HepG2 (cell line): ENCODE results near the gene UQCRHL. TPM values are rescaled to one million over a fixed set of nuclear protein-coding genes. Genes with fewer than 3 reads are reported as not detected.

Source experiments
- HMGA1 ChIP-seq: sonication (generic); formaldehyde crosslinking; conservative IDR thresholded peaks from 2 replicates; pipeline ENCODE4 v1.4.0; 2020; ENCODE audit warnings: missing genetic modification reagents
- HNRNPL ChIP-seq: fragments of 200-400 bp; formaldehyde crosslinking; IDR thresholded peaks from 2 replicates; pipeline ENCODE4 v1.6.1; 2017; ENCODE audit warnings: mild to moderate bottlenecking, low read depth, low read length
- IRF2 ChIP-seq: IDR thresholded peaks from 2 replicates; pipeline ENCODE4 v1.6.1; 2018; ENCODE audit warnings: missing genetic modification reagents, missing compliant biosample characterization
- KAT2B ChIP-seq: fragments of 150-350 bp; IDR thresholded peaks from 2 replicates; pipeline ENCODE4 v1.6.1; 2014; ENCODE audit warnings: low read depth, low read length, borderline replicate concordance
- MLX ChIP-seq: IDR thresholded peaks from 2 replicates; pipeline ENCODE4 v1.6.1; 2016
- MTF2 ChIP-seq: sonication (generic); formaldehyde crosslinking; IDR thresholded peaks from 2 replicates; pipeline ENCODE4 v1.5.0; 2020; ENCODE audit warnings: missing genetic modification reagents, borderline replicate concordance
- NFRKB ChIP-seq: fragments of 450-650 bp; IDR thresholded peaks from 2 replicates; pipeline ENCODE4 v1.6.1; 2017
- NR2F2 ChIP-seq: IDR thresholded peaks from 2 replicates; pipeline ENCODE4 v1.6.1; 2012; ENCODE audit warnings: low read depth, inconsistent platforms, borderline replicate concordance
- PPARG ChIP-seq: conservative IDR thresholded peaks from 2 replicates; pipeline ENCODE4 v1.6.1; 2016; ENCODE audit warnings: missing biosample characterization, missing genetic modification reagents
- PRDM10 ChIP-seq: sonication (generic); formaldehyde crosslinking; IDR thresholded peaks from 2 replicates; pipeline ENCODE4 v1.4.0; 2020; ENCODE audit warnings: low read depth, missing genetic modification reagents
- ZBTB21 ChIP-seq: sonication (generic); formaldehyde crosslinking; IDR thresholded peaks from 2 replicates; pipeline ENCODE4 v1.4.0; 2020; ENCODE audit warnings: missing genetic modification reagents
- ZC3H4 ChIP-seq: sonication (generic); formaldehyde crosslinking; IDR thresholded peaks from 2 replicates; pipeline ENCODE4 v1.4.0; 2020; ENCODE audit warnings: missing genetic modification reagents, borderline replicate concordance
- ZFP37 ChIP-seq: sonication (generic); formaldehyde crosslinking; IDR thresholded peaks from 2 replicates; pipeline ENCODE4 v1.4.0; 2020; ENCODE audit warnings: missing genetic modification reagents, borderline replicate concordance
- ZNF142 ChIP-seq: sonication (generic); formaldehyde crosslinking; IDR thresholded peaks from 2 replicates; pipeline ENCODE4 v1.4.0; 2020; ENCODE audit warnings: missing genetic modification reagents
- ZNF224 ChIP-seq: sonication (generic); formaldehyde crosslinking; IDR thresholded peaks from 2 replicates; pipeline ENCODE4 v1.5.0; 2020; ENCODE audit warnings: mild to moderate bottlenecking, missing genetic modification reagents
- ZNF335 ChIP-seq: sonication (generic); formaldehyde crosslinking; IDR thresholded peaks from 2 replicates; pipeline ENCODE4 v1.4.0; 2020; ENCODE audit warnings: missing genetic modification reagents
- ZNF468 ChIP-seq: sonication (generic); formaldehyde crosslinking; IDR thresholded peaks from 2 replicates; pipeline ENCODE4 v1.8.0; 2022; ENCODE audit warnings: mild to moderate bottlenecking, moderate library complexity, missing genetic modification reagents
- ZNF781 ChIP-seq: sonication (generic); formaldehyde crosslinking; IDR thresholded peaks from 2 replicates; pipeline ENCODE4 v1.5.1; 2020; ENCODE audit warnings: borderline replicate concordance, mild to moderate bottlenecking, missing genetic modification reagents; ENCODE audit errors: not compliant biosample characterization
- polyA plus RNA-seq, 8 experiments: library from polyadenylated mRNA; depleted of rRNA in 3 of 8; stranded (reverse) in 7 of 8; unstranded in 1 of 8; fragments of >200 nt; fragmentation: Illumina TruSeq in 4 of 8; extraction: Trizol in 4 of 8; gene quantifications; 2 replicates each; pipeline versions ENCODE4 v1.2.1 to v1.2.3, GENCODE V29; 2011 to 2016; ENCODE audit warnings: low read depth in 4 of 8, missing spikeins in 1 of 8, mixed read lengths in 1 of 8; ENCODE audit not compliant: insufficient read depth in 1 of 8
- total RNA-seq, 5 experiments: library from RNA; depleted of rRNA; stranded (reverse); fragments of >200 nt; fragmentation: Illumina TruSeq; extraction: Trizol; gene quantifications; 2 replicates each; pipeline ENCODE4 v1.2.3, GENCODE V29; 2016; ENCODE audit warnings: low read depth in 1 of 5
- TF ChIP-seq, protein P1 (sequence below): sonication (generic); formaldehyde crosslinking; IDR thresholded peaks from 2 replicates; pipeline ENCODE4 v1.5.0; 2020; ENCODE audit warnings: missing genetic modification reagents
- TF ChIP-seq, protein P2 (sequence below): sonication (generic); formaldehyde crosslinking; IDR thresholded peaks from 2 replicates; pipeline ENCODE4 v1.4.0; 2020; ENCODE audit warnings: mild to moderate bottlenecking, missing genetic modification reagents

UQCRHL gene
- total and polyA plus RNA-seq, 2 of the 13 experiments (the other 11 are each of a cell fraction or from before 2014, with no cell fraction given) = 1.8 to 2.3 TPM

- TF ChIP-seq ZNF335 (CRISPR knock-in tag) (no peak), HNRNPL (no peak), PPARG (no peak), ZBTB21 (CRISPR knock-in tag) (no peak), ZC3H4 (CRISPR knock-in tag) (peak; percentile 87; the same call in 1 of the 2 replicates), MLX (no peak), ZFP37 (CRISPR knock-in tag) (no peak), NFRKB (peak; percentile 47; the same call in 1 of the 2 replicates), ZNF142 (no peak), IRF2 (peak; percentile 22; the same call in 1 of the 2 replicates), NR2F2 (no peak), KAT2B (no peak), ZNF224 (CRISPR knock-in tag) (no peak), MTF2 (CRISPR knock-in tag) (no peak), HMGA1 (no peak), ZNF781 (CRISPR knock-in tag) (no peak), ZNF468 (CRISPR knock-in tag) (no peak), PRDM10 (CRISPR knock-in tag) (no peak)
- TF ChIP-seq, protein P1, sequence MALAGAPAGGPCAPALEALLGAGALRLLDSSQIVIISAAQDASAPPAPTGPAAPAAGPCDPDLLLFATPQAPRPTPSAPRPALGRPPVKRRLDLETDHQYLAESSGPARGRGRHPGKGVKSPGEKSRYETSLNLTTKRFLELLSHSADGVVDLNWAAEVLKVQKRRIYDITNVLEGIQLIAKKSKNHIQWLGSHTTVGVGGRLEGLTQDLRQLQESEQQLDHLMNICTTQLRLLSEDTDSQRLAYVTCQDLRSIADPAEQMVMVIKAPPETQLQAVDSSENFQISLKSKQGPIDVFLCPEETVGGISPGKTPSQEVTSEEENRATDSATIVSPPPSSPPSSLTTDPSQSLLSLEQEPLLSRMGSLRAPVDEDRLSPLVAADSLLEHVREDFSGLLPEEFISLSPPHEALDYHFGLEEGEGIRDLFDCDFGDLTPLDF = no peak
- TF ChIP-seq, protein P2, sequence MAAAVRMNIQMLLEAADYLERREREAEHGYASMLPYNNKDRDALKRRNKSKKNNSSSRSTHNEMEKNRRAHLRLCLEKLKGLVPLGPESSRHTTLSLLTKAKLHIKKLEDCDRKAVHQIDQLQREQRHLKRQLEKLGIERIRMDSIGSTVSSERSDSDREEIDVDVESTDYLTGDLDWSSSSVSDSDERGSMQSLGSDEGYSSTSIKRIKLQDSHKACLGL (CRISPR knock-in tag) = no peak
These were observed 42.4 kb upstream of the UQCRHL start (continued) for GRCh38 chr1:15849775-15850324.
